B cell (primary cell): ENCODE data around the gene SCNN1G. TPM values are rescaled to one million over a fixed set of nuclear protein-coding genes. Genes with fewer than 3 reads are reported as not detected.

Experiments used
- ATAC-seq: fragments of 200-7000 bp; cut with Tn5 transposase; one replicate; pipeline ENCODE4 v1.10.0; 2021; ENCODE audit warnings: low read depth, mild to moderate bottlenecking, moderate number of reproducible peaks, moderate library complexity
- CTCF ChIA-PET: fragments of 350-600 bp; sonication (Branson Sonifier 250); formaldehyde crosslinking; loops from one replicate; lab custom pipeline; 2021; ENCODE audit warnings: antibody characterized with exemption, inconsistent platforms; lab: Charles Lee
- POLR2A ChIA-PET: fragments of 350-600 bp; sonication (Branson Sonifier 250); formaldehyde crosslinking; loops from one replicate; lab custom pipeline; 2021; ENCODE audit warnings: antibody characterized with exemption; lab: Charles Lee
- DNase-seq: peaks from one replicate; pipeline ENCODE4 v3.0.0; 2013
- H2AFZ ChIP-seq: 2 replicates; pipeline ENCODE4 v1.6.1; 2012; ENCODE audit warnings: mild to moderate bottlenecking, low read depth, low read length; ENCODE audit not compliant: insufficient read depth, poor library complexity, severe bottlenecking
- H3K27ac ChIP-seq, 2 donors: 1 replicate in 1 of 2; 2 replicates in 1 of 2; pipeline ENCODE4 v1.5.1; 2012 to 2013; ENCODE audit warnings: low read length in 2 of 2, mild to moderate bottlenecking in 2 of 2, moderate library complexity in 1 of 2
- H3K27me3 ChIP-seq, 4 experiments: fragments of 200-600 bp in 1 of 4; sonication (generic) in 1 of 4; replicated peaks in 1 of 4; 1 replicate in 2 of 4; 2 replicates in 2 of 4; pipeline versions ENCODE4 v1.6.1 to v1.7.0; 2013 to 2016; ENCODE audit warnings: low read length in 3 of 4, mild to moderate bottlenecking in 2 of 4, mixed read lengths in 1 of 4, moderate library complexity in 1 of 4; ENCODE audit not compliant: insufficient read depth in 4 of 4, control insufficient read depth in 3 of 4; ENCODE audit errors: control extremely low read depth in 1 of 4
- H3K36me3 ChIP-seq, 2 experiments: replicated peaks in 1 of 2; 1 replicate in 1 of 2; 2 replicates in 1 of 2; pipeline versions ENCODE4 v1.6.1 to v1.7.1; 2013; ENCODE audit warnings: low read length in 1 of 2; ENCODE audit not compliant: insufficient read depth in 2 of 2, control insufficient read depth in 1 of 2; ENCODE audit errors: control extremely low read depth in 1 of 2, extremely low read depth in 1 of 2
- H3K4me1 ChIP-seq, 2 donors: fragments of 200-600 bp in 1 of 2; sonication (generic) in 1 of 2; 1 replicate in 1 of 2; 2 replicates in 1 of 2; pipeline versions ENCODE4 v1.5.1 to v1.6.1; 2013 to 2017; ENCODE audit warnings: low read length in 2 of 2; ENCODE audit not compliant: control insufficient read depth in 2 of 2, insufficient read depth in 2 of 2
- H3K4me2 ChIP-seq: replicated peaks from 2 replicates; pipeline ENCODE3; 2012; ENCODE audit warnings: mild to moderate bottlenecking, low read depth, low read length; ENCODE audit not compliant: poor library complexity, severe bottlenecking
- H3K4me3 ChIP-seq, 5 experiments: fragments of 200-600 bp in 1 of 5; sonication (generic) in 1 of 5; 1 replicate in 3 of 5; 2 replicates in 2 of 5; pipeline versions ENCODE4 v1.5.1 to v1.7.0; 2011 to 2016; ENCODE audit warnings: low read length in 4 of 5, mild to moderate bottlenecking in 4 of 5, low read depth in 2 of 5, control low read depth in 1 of 5, moderate library complexity in 1 of 5; ENCODE audit not compliant: insufficient read depth in 1 of 5; ENCODE audit errors: control extremely low read depth in 1 of 5, extremely low read depth in 1 of 5
- H3K79me2 ChIP-seq: fragments of 200-600 bp; sonication (generic); one replicate; pipeline ENCODE4 v1.6.0; 2016; ENCODE audit warnings: low read length; ENCODE audit not compliant: control insufficient read depth, insufficient read depth
- H3K9ac ChIP-seq: fragments of 200-600 bp; sonication (generic); 2 replicates; pipeline ENCODE4 v1.6.1; 2017; ENCODE audit warnings: mild to moderate bottlenecking, low read length, moderate library complexity
- H3K9me3 ChIP-seq, 3 donors: one replicate each; pipeline versions ENCODE4 v1.6.1 to v1.7.1; 2013; ENCODE audit warnings: low read length in 2 of 3; ENCODE audit not compliant: control insufficient read depth in 2 of 3, insufficient read depth in 1 of 3; ENCODE audit errors: control extremely low read depth in 1 of 3
- H4K20me1 ChIP-seq: 2 replicates; pipeline ENCODE4 v1.6.0; 2012; ENCODE audit warnings: mild to moderate bottlenecking, low read length; ENCODE audit not compliant: insufficient read depth, control insufficient read depth, poor library complexity, severe bottlenecking
- H3K27ac Mint-ChIP-seq: one replicate; pipeline ENCODE4 v1.8.0; 2021; ENCODE audit warnings: mixed read lengths
- H3K27me3 Mint-ChIP-seq: one replicate; pipeline ENCODE4 v1.8.0; 2021; ENCODE audit warnings: mixed read lengths
- H3K4me1 Mint-ChIP-seq: one replicate; pipeline ENCODE4 v1.8.0; 2021; ENCODE audit warnings: mixed read lengths
- H3K4me3 Mint-ChIP-seq: one replicate; pipeline ENCODE4 v1.8.0; 2021; ENCODE audit warnings: mixed read lengths
- H3K9me3 Mint-ChIP-seq: one replicate; pipeline ENCODE4 v1.8.0; 2022; ENCODE audit warnings: mixed read lengths; ENCODE audit not compliant: insufficient read depth
- CTCF ChIP-seq: fragments of 200-600 bp; IDR thresholded peaks from one replicate; pipeline ENCODE4 v1.8.0; 2022; ENCODE audit warnings: antibody characterized with exemption, mild to moderate bottlenecking
- EZH2 ChIP-seq: IDR thresholded peaks from 2 replicates; pipeline ENCODE4 v1.6.1; 2012; ENCODE audit warnings: borderline replicate concordance, low read depth, mild to moderate bottlenecking, moderate library complexity, low read length; ENCODE audit not compliant: insufficient read depth, poor library complexity, severe bottlenecking
- WGBS: methylation state at CpG from one replicate; pipeline ENCODE4 v1.1.5; 2013; ENCODE audit warnings: missing lambda C conversion rate; ENCODE audit not compliant: insufficient coverage; 5-methylcytosine and 5-hydroxymethylcytosine counted together
- intact Hi-C: fragments of 100-400 bp; cut with micrococcal nuclease; formaldehyde crosslinking; loops from one replicate; pipeline ENCODE4 v1.10.0; 2022
- polyA plus RNA-seq: library from polyadenylated mRNA; depleted of rRNA; stranded (reverse); fragments of >200 nt; gene quantifications from 2 replicates; pipeline ENCODE4 v1.2.3, GENCODE V29; 2012
- total RNA-seq, 2 donors: library from RNA; stranded (reverse); fragments of 120-200 nt in 1 of 2; gene quantifications; 1 replicate in 1 of 2; 2 replicates in 1 of 2; pipeline versions ENCODE4 v1.2.3 to v1.2.4, GENCODE V29; 2013 to 2022

Gene SCNN1G
- total and polyA plus RNA-seq, 2 donors (not counting 1 experiment from before 2014, with no cell fraction given) = not detected

DNA sequence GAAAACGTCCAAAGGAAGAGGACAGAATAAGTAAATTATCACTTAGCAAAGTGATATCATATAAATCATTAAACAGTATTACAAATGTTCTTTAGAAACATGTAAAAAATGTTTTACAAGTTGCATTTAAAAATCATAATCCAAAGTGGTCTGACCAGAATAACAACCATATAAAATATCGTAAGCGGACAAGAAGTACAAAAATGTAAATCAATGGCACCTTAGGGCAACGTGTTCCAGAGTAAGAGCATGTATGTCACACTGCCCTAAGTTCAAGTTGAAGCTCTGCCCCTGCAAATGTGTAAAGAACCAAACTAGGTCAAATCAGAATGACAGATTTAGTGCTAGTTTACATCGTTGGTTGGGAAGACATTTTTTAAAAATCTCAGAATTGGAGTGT, 44.7 kb upstream of the SCNN1G start:
- ATAC-seq (no peak), DNase-seq (no peak)
- H3K27me3 Mint-ChIP-seq = peaks cover 4% of the 10 kb centered on the region
- TF ChIP-seq CTCF (no peak), EZH2 (no peak)
- H3K9me3 Mint-ChIP-seq = peaks cover 3% of the 10 kb centered on the region
- no peak overlapping the region for H3K4me3 Mint-ChIP-seq
- ChIA-PET CTCF (no interaction called here), POLR2A (no interaction called here)
- H3K27ac Mint-ChIP-seq = no peak overlapping the region
- Histone ChIP-seq H4K20me1 (no peaks in the 10 kb centered on the region), H3K79me2 (peaks cover 3% of the 10 kb centered on the region), H3K4me3 (no peak overlapping the region), H3K27ac (no peak overlapping the region), H3K4me1 (no peaks in the 10 kb centered on the region), H3K36me3 (no peaks in the 10 kb centered on the region), H3K27me3 (no peaks in the 10 kb centered on the region), H2AFZ (no peak overlapping the region), H3K4me2 (no peak overlapping the region), H3K9me3 (peaks cover 0 to 10% (median 4%) of the 10 kb centered on the region in 3 donors), H3K9ac (no peak overlapping the region)
- H3K4me1 Mint-ChIP-seq = peaks cover under 1% of the 10 kb centered on the region
- intact Hi-C loops = no loop called here
- 100% methylated on average over 1 of the region's 5 CpGs for WGBS

DNA sequence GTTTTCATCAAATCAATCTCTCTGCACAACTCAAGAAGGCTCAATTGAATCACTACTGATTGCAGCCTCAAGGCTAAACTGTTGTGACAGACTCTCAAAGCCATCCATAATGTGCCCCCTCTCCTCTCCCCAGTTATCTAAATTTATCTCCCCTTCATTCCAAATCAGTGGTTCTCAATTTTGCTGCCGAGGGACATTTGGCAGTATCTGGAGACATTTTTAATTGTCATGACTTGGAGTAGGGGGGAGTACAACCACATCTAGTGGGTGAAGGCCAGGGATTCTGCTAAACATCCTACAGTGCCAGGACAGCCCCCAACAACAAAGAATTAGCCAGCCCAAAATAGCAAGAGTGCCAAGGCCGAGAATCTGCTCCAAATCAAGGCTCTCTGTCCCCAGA, 42.4 kb upstream of the SCNN1G start:
- H3K9me3 Mint-ChIP-seq = peaks cover 3% of the 10 kb centered on the region
- 100% methylated on average over 1 of the region's 2 CpGs for WGBS

More for the DNA sequence above, 42.4 kb upstream of the SCNN1G start:
- H3K79me2 ChIP-seq = peaks cover under 1% of the 10 kb centered on the region
- Mint-ChIP-seq H3K4me1 (no peaks in the 10 kb centered on the region), H3K4me3 (no peak overlapping the region), H3K27me3 (no peaks in the 10 kb centered on the region), H3K27ac (no peak overlapping the region)
- ATAC-seq (no peak), DNase-seq (no peak)
- no peak overlapping the region for H3K4me3 ChIP-seq
- no peaks in the 10 kb centered on the region for H3K27me3 ChIP-seq
- no peak overlapping the region for H2AFZ ChIP-seq
- no peaks in the 10 kb centered on the region for H3K4me1 ChIP-seq
- POLR2A ChIA-PET = no interaction called here
- H4K20me1 ChIP-seq = no peaks in the 10 kb centered on the region
- no peak overlapping the region for H3K4me2 ChIP-seq
- H3K9ac ChIP-seq = no peak overlapping the region
- intact Hi-C loops = no loop called here
- CTCF ChIA-PET = no interaction called here
- peaks cover 0 to 10% (median 4%) of the 10 kb centered on the region in 3 donors for H3K9me3 ChIP-seq
- no peaks in the 10 kb centered on the region for H3K36me3 ChIP-seq
- H3K27ac ChIP-seq = no peak overlapping the region
- TF ChIP-seq EZH2 (no peak), CTCF (no peak)
